Thyroid gland (tissue), 4 donors: ENCODE results near the gene ZBTB7A.

ENCODE experiments used
- POLR2A ChIP-seq, 2 donors: fragments of 450-650 bp; IDR thresholded peaks; one replicate each; pipeline ENCODE4 v1.6.1; 2017; ENCODE audit warnings: antibody characterized with exemption in 2 of 2, mild to moderate bottlenecking in 2 of 2, moderate library complexity in 1 of 2
- TF ChIP-seq, protein P1 (sequence below), 6 experiments: fragments of 200-600 bp in 3 of 6; fragments of 450-650 bp in 3 of 6; sonication (generic) in 3 of 6; IDR thresholded peaks; one replicate each; pipeline ENCODE4 v1.5.1; 2016 to 2019; ENCODE audit warnings: antibody characterized with exemption in 6 of 6, mild to moderate bottlenecking in 2 of 6, inconsistent platforms in 1 of 6, moderate library complexity in 1 of 6

DNA sequence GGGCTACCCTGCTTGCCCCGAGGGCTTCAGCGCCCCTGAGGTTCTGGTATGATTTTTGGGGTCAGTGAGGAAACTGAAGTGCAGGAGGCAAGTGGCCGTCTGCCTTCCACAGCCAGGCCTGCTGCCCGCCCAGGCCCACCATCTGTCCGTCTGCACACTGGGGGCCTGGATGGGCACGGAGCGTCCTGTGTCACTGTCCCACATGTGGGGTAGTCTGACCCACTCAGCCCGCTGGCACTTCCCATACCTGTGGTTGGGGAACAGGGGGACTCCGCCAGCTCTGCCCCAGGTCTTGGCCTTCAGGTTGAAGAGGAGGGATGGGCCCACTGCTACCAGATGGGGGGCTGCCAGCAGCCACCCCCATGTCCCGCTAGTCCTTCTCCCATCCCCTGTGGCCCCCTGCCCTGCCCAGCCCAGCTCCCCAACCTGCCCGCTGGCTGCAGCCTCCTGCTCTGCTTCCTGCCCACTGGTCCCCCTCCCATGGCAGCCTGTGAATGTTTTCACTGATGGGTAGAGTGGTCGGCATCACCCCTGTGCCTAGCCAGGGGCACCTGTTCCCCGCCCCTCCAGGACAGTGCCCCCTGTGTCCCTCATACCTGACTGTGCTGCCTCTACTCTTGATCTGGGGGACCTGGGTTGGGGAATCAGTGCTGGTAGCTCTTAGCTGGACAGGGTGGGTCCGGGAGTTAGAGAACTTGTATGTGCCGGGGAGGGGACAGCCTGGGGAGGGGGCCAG, 49.6 kb downstream of the ZBTB7A start:
- TF ChIP-seq, protein P1, sequence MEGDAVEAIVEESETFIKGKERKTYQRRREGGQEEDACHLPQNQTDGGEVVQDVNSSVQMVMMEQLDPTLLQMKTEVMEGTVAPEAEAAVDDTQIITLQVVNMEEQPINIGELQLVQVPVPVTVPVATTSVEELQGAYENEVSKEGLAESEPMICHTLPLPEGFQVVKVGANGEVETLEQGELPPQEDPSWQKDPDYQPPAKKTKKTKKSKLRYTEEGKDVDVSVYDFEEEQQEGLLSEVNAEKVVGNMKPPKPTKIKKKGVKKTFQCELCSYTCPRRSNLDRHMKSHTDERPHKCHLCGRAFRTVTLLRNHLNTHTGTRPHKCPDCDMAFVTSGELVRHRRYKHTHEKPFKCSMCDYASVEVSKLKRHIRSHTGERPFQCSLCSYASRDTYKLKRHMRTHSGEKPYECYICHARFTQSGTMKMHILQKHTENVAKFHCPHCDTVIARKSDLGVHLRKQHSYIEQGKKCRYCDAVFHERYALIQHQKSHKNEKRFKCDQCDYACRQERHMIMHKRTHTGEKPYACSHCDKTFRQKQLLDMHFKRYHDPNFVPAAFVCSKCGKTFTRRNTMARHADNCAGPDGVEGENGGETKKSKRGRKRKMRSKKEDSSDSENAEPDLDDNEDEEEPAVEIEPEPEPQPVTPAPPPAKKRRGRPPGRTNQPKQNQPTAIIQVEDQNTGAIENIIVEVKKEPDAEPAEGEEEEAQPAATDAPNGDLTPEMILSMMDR (IDR thresholded peaks at IDR 0.05): no peak
- no peak for TF ChIP-seq POLR2A (IDR thresholded peaks at IDR 0.05)
